T-helper 1 cell treated with Interleukin-12 subunit alpha and Interleukin-12 subunit beta and Interleukin-4 antibody, amounts not matched to agents 30 μg/mL and 1 μg/mL, for 36 hours (primary cell): ENCODE measurements around the gene ASF1B.

Source experiments
- H3K27ac Mint-ChIP-seq: one replicate; pipeline ENCODE4 v1.8.0; 2021; ENCODE audit warnings: mild to moderate bottlenecking, mixed read lengths
- H3K27me3 Mint-ChIP-seq: one replicate; pipeline ENCODE4 v1.8.0; 2021; ENCODE audit warnings: low read depth, mixed read lengths
- H3K36me3 Mint-ChIP-seq: one replicate; pipeline ENCODE4 v1.8.0; 2021; ENCODE audit warnings: low read depth, mixed read lengths
- H3K4me1 Mint-ChIP-seq: one replicate; pipeline ENCODE4 v1.8.0; 2021; ENCODE audit warnings: low read depth, mixed read lengths
- H3K4me3 Mint-ChIP-seq: one replicate; pipeline ENCODE4 v1.8.0; 2021; ENCODE audit warnings: mild to moderate bottlenecking, moderate library complexity, mixed read lengths
- H3K9me3 Mint-ChIP-seq: one replicate; pipeline ENCODE4 v1.8.0; 2021; ENCODE audit warnings: mixed read lengths

ASF1B gene

GRCh38 chr19:14165990-14166830, 29.8 kb upstream of the ASF1B start:
- Mint-ChIP-seq H3K4me1 (peaks cover 12% of the 10 kb centered on the region), H3K27ac (peak overlapping the region; percentile 81), H3K4me3 (peak overlapping the region; percentile 79), H3K9me3 (no peaks in the 10 kb centered on the region), H3K27me3 (no peaks in the 10 kb centered on the region), H3K36me3 (peaks cover 7% of the 10 kb centered on the region)

- Mint-ChIP-seq H3K27me3 (no peaks in the 10 kb centered on the region), H3K4me1 (peaks cover 12% of the 10 kb centered on the region), H3K36me3 (peaks cover 3% of the 10 kb centered on the region), H3K9me3 (no peaks in the 10 kb centered on the region), H3K27ac (no peak overlapping the region), H3K4me3 (no peak overlapping the region)
Observed at GRCh38 chr19:14164724-14165493, 28.5 kb upstream of the ASF1B start.

- Mint-ChIP-seq H3K9me3 (no peaks in the 10 kb centered on the region), H3K4me3 (no peak overlapping the region), H3K4me1 (peaks cover 12% of the 10 kb centered on the region), H3K36me3 (no peaks in the 10 kb centered on the region), H3K27ac (no peak overlapping the region), H3K27me3 (no peaks in the 10 kb centered on the region)
Observed at GRCh38 chr19:14164082-14164481, 27.7 kb upstream of the ASF1B start.

- no peaks in the 10 kb centered on the region for H3K36me3 Mint-ChIP-seq
- H3K4me1 Mint-ChIP-seq: peaks cover 12% of the 10 kb centered on the region
- H3K4me3 Mint-ChIP-seq: no peak overlapping the region
- no peak overlapping the region for H3K27ac Mint-ChIP-seq
- no peaks in the 10 kb centered on the region for H3K27me3 Mint-ChIP-seq
- no peaks in the 10 kb centered on the region for H3K9me3 Mint-ChIP-seq
Observed at GRCh38 chr19:14162871-14163297, 26.5 kb upstream of the ASF1B start.

GRCh38 chr19:14161305-14161704, 24.9 kb upstream of the ASF1B start:
- H3K27me3 Mint-ChIP-seq: no peaks in the 10 kb centered on the region

GRCh38 chr19:14160017-14160703, 23.8 kb upstream of the ASF1B start:
- Mint-ChIP-seq H3K4me3 (no peak overlapping the region), H3K27ac (no peak overlapping the region), H3K27me3 (no peaks in the 10 kb centered on the region), H3K9me3 (no peaks in the 10 kb centered on the region), H3K36me3 (no peaks in the 10 kb centered on the region), H3K4me1 (no peaks in the 10 kb centered on the region)

More at GRCh38 chr19:14161305-14161704, 24.9 kb upstream of the ASF1B start:
- Mint-ChIP-seq H3K9me3 (no peaks in the 10 kb centered on the region), H3K4me3 (no peak overlapping the region), H3K36me3 (no peaks in the 10 kb centered on the region), H3K27ac (no peak overlapping the region), H3K4me1 (peaks cover 3% of the 10 kb centered on the region)

- Mint-ChIP-seq H3K27ac (no peak overlapping the region), H3K9me3 (no peaks in the 10 kb centered on the region), H3K27me3 (no peaks in the 10 kb centered on the region), H3K4me1 (no peaks in the 10 kb centered on the region), H3K36me3 (no peaks in the 10 kb centered on the region), H3K4me3 (no peak overlapping the region)
Observed at GRCh38 chr19:14159059-14159458, 22.7 kb upstream of the ASF1B start.

GRCh38 chr19:14158276-14159023, 22.1 kb upstream of the ASF1B start:
- Mint-ChIP-seq H3K36me3 (no peaks in the 10 kb centered on the region), H3K27me3 (no peaks in the 10 kb centered on the region), H3K4me1 (no peaks in the 10 kb centered on the region), H3K27ac (no peak overlapping the region), H3K9me3 (no peaks in the 10 kb centered on the region), H3K4me3 (no peak overlapping the region)

GRCh38 chr19:14156971-14157717, 20.8 kb upstream of the ASF1B start:
- Mint-ChIP-seq H3K27me3 (no peaks in the 10 kb centered on the region), H3K36me3 (no peaks in the 10 kb centered on the region), H3K27ac (no peak overlapping the region), H3K4me3 (no peak overlapping the region), H3K9me3 (no peaks in the 10 kb centered on the region), H3K4me1 (no peaks in the 10 kb centered on the region)

GRCh38 chr19:14156122-14156521, 19.7 kb upstream of the ASF1B start:
- Mint-ChIP-seq H3K27me3 (no peaks in the 10 kb centered on the region), H3K9me3 (no peaks in the 10 kb centered on the region), H3K36me3 (no peaks in the 10 kb centered on the region), H3K27ac (no peak overlapping the region), H3K4me1 (peaks cover 2% of the 10 kb centered on the region), H3K4me3 (no peak overlapping the region)

- Mint-ChIP-seq H3K27me3 (no peaks in the 10 kb centered on the region), H3K9me3 (no peaks in the 10 kb centered on the region), H3K27ac (no peak overlapping the region), H3K4me3 (no peak overlapping the region), H3K36me3 (no peaks in the 10 kb centered on the region), H3K4me1 (peaks cover 2% of the 10 kb centered on the region)
Observed at GRCh38 chr19:14155371-14155770, 19.0 kb upstream of the ASF1B start.

GRCh38 chr19:14152713-14153112, 16.3 kb upstream of the ASF1B start:
- Mint-ChIP-seq H3K27me3 (no peaks in the 10 kb centered on the region), H3K27ac (no peak overlapping the region), H3K4me3 (no peak overlapping the region), H3K4me1 (peaks cover 17% of the 10 kb centered on the region), H3K9me3 (no peaks in the 10 kb centered on the region), H3K36me3 (no peaks in the 10 kb centered on the region)

GRCh38 chr19:14150770-14151661, 14.6 kb upstream of the ASF1B start:
- Mint-ChIP-seq H3K4me1 (peaks cover 21% of the 10 kb centered on the region), H3K27ac (peak overlapping the region; percentile 36), H3K4me3 (no peak overlapping the region), H3K27me3 (no peaks in the 10 kb centered on the region), H3K9me3 (no peaks in the 10 kb centered on the region), H3K36me3 (no peaks in the 10 kb centered on the region)
